IPS-15b (cell line): ENCODE measurements around the gene SKI.

ENCODE experiments used
- H3K27me3 ChIP-seq: one replicate; pipeline ENCODE4 v1.6.1; 2013; ENCODE audit warnings: low read length; ENCODE audit not compliant: control insufficient read depth, insufficient read depth
- H3K36me3 ChIP-seq: one replicate; pipeline ENCODE4 v1.6.1; 2013; ENCODE audit warnings: low read length; ENCODE audit not compliant: control insufficient read depth, insufficient read depth
- H3K4me1 ChIP-seq: one replicate; pipeline ENCODE4 v1.6.1; 2013; ENCODE audit warnings: mild to moderate bottlenecking, low read length; ENCODE audit not compliant: control insufficient read depth, insufficient read depth
- H3K4me3 ChIP-seq: one replicate; pipeline ENCODE4 v1.5.1; 2013; ENCODE audit warnings: low read depth, low read length
- H3K9ac ChIP-seq: one replicate; pipeline ENCODE4 v1.6.1; 2013; ENCODE audit warnings: low read depth, mild to moderate bottlenecking, low read length
- H3K9me3 ChIP-seq: one replicate; pipeline ENCODE4 v1.6.1; 2013; ENCODE audit warnings: mild to moderate bottlenecking, low read length; ENCODE audit not compliant: control insufficient read depth, insufficient read depth

Gene SKI

DNA sequence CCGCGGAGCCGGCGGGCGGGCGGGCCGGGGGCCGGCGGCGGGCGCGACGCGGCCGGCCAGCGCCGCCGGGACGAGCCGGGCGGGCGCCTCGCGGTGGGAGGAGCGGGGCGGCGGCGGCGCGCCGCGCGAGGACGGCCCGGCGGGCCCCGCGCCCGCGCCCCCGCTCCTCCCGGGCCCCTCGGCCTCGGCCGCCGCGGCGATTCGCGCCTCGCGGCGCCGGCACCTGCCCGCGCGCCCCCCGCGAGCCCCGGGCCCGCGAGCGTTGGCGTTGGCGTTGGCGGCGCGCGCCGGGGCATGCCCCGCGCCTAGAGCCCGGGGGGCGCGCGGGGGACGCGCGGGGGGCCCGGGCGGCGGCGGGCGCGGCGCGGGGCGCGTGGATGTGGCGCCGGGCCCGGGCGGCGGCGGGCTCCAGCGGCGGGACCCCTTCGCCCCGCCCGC, at the start of gene SKI:
Gene SKI (plus strand): TSS at position 163 of the 438 bp plus-strand sequence. CDS start 448 bp downstream, outside the sequence.
- H3K4me3 ChIP-seq, result peak within 1 kb of the TSS; percentile 91
- peak within 1 kb of the TSS; percentile 89 for H3K9ac ChIP-seq
- no peaks in the 10 kb centered on the region for H3K9me3 ChIP-seq
- peaks cover 6% of the 10 kb centered on the region for H3K4me1 ChIP-seq
- H3K27me3 ChIP-seq, result no peaks in the 10 kb centered on the region
- peaks cover 4% of the 10 kb centered on the region for H3K36me3 ChIP-seq

DNA sequence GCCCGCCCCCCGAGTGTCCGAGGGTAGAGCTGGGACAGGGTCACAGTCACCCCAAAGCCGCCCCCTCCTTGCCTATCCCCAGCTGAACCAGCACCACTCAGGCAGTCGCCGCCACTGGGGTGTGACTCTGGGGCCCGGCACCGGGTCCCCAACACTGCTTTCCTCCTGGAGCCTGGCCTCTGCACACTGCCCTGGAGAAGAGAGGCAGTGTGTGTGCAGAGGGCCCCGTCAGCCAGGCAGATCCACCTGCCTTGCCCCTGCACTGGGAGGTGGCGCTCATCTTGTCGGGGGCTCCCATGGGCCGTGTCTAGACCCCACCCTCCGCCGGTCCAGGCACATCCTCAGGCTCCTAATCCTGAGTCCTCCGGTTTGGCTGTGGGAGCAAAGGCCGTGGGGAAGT, 49.2 kb upstream of the SKI start:
- no peak overlapping the region for H3K9ac ChIP-seq
- H3K36me3 ChIP-seq, result peaks cover 45% of the 10 kb centered on the region
- no peaks in the 10 kb centered on the region for H3K9me3 ChIP-seq
- no peaks in the 10 kb centered on the region for H3K4me1 ChIP-seq
- H3K27me3 ChIP-seq, result no peaks in the 10 kb centered on the region
- no peak overlapping the region for H3K4me3 ChIP-seq

DNA sequence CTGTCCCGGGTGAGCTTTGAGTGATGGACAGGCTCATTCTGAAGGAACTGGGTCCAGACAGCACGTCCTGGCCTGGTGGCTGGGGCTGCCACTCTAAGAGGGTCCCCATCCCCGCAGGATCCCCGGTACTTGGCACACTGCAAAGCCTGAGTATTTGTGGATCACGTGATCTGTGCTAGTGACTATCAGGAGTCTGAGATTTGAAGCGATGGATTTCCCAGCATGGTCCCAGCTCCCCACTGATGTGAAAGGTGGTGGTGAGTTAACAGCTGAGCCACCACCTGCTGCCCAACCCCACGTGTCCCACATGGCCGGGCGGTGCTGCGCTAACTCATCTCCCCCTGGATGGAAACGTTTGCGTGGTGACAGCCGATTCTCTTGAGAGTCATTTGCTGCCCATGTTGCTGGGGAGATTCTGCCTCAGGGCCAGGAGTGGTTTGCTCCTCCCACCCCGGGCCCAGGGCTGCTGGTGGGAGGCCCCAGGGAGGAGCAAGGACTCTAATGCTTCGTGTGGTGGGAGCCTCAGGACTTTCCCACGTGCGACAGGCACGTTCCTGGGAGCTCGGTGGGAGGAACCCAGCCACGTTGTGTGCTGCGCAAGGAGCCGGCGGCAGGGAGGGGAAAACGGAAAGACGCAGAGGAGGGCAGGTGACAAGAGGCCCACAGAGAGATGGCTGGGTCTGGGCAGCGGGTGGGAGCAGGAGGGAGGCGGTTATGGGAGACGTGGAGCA, 48.7 kb upstream of the SKI start:
- Histone ChIP-seq H3K4me3 (no peak overlapping the region), H3K9me3 (no peaks in the 10 kb centered on the region), H3K27me3 (no peaks in the 10 kb centered on the region), H3K9ac (no peak overlapping the region), H3K4me1 (no peaks in the 10 kb centered on the region), H3K36me3 (peaks cover 42% of the 10 kb centered on the region)

DNA sequence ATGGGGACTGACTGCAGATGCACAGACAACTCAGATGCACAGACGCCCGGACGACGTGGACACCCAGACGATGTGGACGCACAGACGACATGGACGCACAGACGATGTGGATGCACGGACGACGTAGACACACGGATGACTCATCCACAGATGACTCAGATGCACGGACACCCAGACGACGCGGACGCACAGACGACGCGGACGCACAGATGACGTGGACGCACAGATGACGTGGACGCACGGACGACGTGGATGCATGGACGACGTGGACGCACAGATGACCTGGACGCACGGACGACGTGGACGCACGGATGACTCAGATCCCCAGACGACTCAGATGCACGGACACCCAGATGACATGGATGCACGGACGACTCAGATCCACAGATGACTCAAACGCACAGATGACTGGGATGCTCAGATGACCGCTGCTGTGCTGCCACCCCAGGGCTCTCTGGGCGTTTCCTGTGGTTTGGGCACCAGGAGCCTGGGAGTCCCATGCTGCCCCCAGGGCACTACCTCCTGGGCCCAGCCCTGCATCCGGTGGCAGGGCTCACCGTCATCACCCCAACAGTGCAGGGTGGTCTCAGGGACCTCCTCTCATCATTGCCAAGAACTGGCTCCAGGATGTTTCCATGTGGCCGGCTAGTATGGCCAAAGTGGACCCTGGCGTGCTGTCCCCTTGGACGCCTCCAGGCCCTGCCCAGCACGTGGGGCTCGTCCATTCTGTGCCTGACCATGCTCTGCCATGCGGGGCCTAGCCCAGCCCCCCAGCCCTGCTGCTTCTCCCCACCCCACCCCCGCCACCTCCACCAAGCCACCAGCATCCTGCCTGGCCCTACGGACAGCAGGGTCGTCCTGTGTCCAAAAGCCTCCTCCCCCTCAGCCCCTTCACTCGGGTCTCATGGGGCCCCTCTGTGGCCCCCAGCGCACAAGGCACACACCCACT, 47.5 kb upstream of the SKI start:
- H3K36me3 ChIP-seq, result peaks cover 45% of the 10 kb centered on the region
- H3K9ac ChIP-seq, result no peak overlapping the region
- no peaks in the 10 kb centered on the region for H3K9me3 ChIP-seq
- no peak overlapping the region for H3K4me3 ChIP-seq
- H3K27me3 ChIP-seq, result no peaks in the 10 kb centered on the region
- H3K4me1 ChIP-seq, result no peaks in the 10 kb centered on the region

DNA sequence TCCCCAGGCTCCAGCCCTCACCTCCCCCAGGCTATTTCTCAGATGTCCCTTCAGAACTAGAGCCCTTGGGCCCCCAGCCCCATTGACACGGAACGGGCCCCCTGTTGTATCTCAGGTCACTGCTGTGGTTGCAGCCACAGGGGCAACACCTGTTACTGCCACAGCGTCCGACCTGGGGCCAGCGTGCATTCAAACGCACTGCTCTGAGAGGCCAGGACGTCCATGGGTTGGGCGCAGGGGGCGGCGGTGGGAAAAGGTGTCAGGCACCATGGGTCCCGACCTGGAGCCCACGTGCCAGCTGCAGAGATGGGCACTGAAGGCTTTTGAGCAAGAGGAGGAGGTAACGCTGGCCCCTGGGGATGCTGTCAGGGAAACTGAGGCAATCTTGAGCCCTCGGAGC, 46.8 kb upstream of the SKI start:
- Histone ChIP-seq H3K9ac (no peak overlapping the region), H3K4me3 (no peak overlapping the region), H3K9me3 (no peaks in the 10 kb centered on the region), H3K4me1 (no peaks in the 10 kb centered on the region), H3K36me3 (peaks cover 50% of the 10 kb centered on the region), H3K27me3 (no peaks in the 10 kb centered on the region)

- H3K36me3 ChIP-seq, result peaks cover 47% of the 10 kb centered on the region
- H3K4me1 ChIP-seq, result no peaks in the 10 kb centered on the region
- no peak overlapping the region for H3K4me3 ChIP-seq
- H3K9ac ChIP-seq, result no peak overlapping the region
- H3K27me3 ChIP-seq, result no peaks in the 10 kb centered on the region
- H3K9me3 ChIP-seq, result no peaks in the 10 kb centered on the region
These were observed 46.4 kb upstream of the SKI start for GRCh38 chr1:2181752-2182151.

DNA sequence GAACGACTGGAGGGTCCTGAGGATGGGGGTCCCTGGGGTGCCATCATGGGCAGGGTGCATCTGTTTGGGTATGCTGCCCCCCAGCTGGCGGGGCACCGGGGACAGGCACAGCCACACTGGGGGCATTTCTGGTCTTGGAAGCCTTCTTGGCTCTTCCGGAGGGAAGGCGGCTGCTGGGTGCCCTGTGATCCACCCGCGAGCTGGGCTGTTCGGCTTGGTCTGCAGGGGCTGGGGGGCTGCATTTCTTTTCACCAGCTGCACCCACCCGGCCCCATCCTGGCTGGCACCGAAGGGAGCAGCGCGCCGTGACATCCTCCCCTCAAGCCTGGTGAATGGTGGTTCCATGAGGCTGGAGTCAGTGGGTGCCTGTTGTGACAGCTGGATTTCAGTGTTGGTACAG, 45.7 kb upstream of the SKI start:
- Histone ChIP-seq H3K9ac (no peak overlapping the region), H3K4me3 (no peak overlapping the region), H3K27me3 (no peaks in the 10 kb centered on the region), H3K9me3 (no peaks in the 10 kb centered on the region), H3K4me1 (no peaks in the 10 kb centered on the region), H3K36me3 (peaks cover 44% of the 10 kb centered on the region)

- H3K9ac ChIP-seq, result no peak overlapping the region
- H3K27me3 ChIP-seq, result no peaks in the 10 kb centered on the region
- H3K36me3 ChIP-seq, result peaks cover 31% of the 10 kb centered on the region
- H3K4me3 ChIP-seq, result no peak overlapping the region
- no peaks in the 10 kb centered on the region for H3K4me1 ChIP-seq
- H3K9me3 ChIP-seq, result no peaks in the 10 kb centered on the region
These were observed 44.2 kb upstream of the SKI start for GRCh38 chr1:2183937-2184334.

DNA sequence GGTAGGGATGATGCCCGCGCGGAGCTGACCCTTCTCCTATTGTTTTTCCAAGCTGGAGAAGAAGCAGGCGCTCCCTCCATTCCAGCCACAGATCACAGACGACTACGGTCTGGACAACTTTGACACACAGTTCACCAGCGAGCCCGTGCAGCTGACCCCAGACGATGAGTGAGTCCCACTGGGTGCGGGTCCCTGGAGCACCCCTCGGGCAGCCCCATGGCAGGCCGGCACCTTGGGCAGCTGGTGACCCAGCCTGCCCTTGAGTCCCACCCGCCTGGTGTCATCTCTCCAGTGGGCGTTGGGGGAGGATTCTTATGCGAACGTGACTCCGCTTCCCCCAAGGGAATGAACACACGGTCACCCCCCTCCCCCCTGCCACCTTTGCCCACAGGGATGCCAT, 43.6 kb upstream of the SKI start:
- no peak overlapping the region for H3K9ac ChIP-seq
- no peak overlapping the region for H3K4me3 ChIP-seq
- peaks cover 27% of the 10 kb centered on the region for H3K36me3 ChIP-seq
- no peaks in the 10 kb centered on the region for H3K27me3 ChIP-seq
- no peaks in the 10 kb centered on the region for H3K4me1 ChIP-seq
- no peaks in the 10 kb centered on the region for H3K9me3 ChIP-seq

GRCh38 chr1:2184934-2185333, 43.2 kb upstream of the SKI start:
- no peaks in the 10 kb centered on the region for H3K27me3 ChIP-seq
- H3K36me3 ChIP-seq, result peaks cover 25% of the 10 kb centered on the region

GRCh38 chr1:2185880-2186855, 42.0 kb upstream of the SKI start:
- Histone ChIP-seq H3K4me1 (no peaks in the 10 kb centered on the region), H3K9me3 (no peaks in the 10 kb centered on the region), H3K27me3 (no peaks in the 10 kb centered on the region), H3K9ac (no peak overlapping the region), H3K4me3 (no peak overlapping the region), H3K36me3 (peaks cover 15% of the 10 kb centered on the region)

More at GRCh38 chr1:2184934-2185333, 43.2 kb upstream of the SKI start:
- H3K4me1 ChIP-seq, result no peaks in the 10 kb centered on the region
- no peak overlapping the region for H3K4me3 ChIP-seq
- no peak overlapping the region for H3K9ac ChIP-seq
- no peaks in the 10 kb centered on the region for H3K9me3 ChIP-seq
